A549 treated with Mapracorat at 1 μM for 4 hours (cell line): ENCODE measurements around the gene LIMS4. TPM values are rescaled to one million over a fixed set of nuclear protein-coding genes. Genes with fewer than 3 reads are reported as not detected.

Experiments used
- total RNA-seq: library from RNA; stranded (reverse); fragments of 200-300 nt; extraction: Qiagen RNA extraction; gene quantifications from 5 replicates; pipeline ENCODE4 v1.2.3, GENCODE V29; 2022

LIMS4 gene, protein sequence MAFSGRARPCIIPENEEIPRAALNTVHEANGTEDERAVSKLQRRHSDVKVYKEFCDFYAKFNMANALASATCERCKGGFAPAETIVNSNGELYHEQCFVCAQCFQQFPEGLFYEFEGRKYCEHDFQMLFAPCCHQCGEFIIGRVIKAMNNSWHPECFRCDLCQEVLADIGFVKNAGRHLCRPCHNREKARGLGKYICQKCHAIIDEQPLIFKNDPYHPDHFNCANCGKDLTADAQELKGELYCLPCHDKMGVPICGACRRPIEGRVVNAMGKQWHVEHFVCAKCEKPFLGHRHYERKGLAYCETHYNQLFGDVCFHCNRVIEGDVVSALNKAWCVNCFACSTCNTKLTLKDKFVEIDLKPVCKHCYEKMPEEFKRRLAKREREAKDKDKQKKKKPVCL
- total RNA-seq: 0.12 to 0.75 TPM (median 0.57 TPM) in 5 replicates

DNA sequence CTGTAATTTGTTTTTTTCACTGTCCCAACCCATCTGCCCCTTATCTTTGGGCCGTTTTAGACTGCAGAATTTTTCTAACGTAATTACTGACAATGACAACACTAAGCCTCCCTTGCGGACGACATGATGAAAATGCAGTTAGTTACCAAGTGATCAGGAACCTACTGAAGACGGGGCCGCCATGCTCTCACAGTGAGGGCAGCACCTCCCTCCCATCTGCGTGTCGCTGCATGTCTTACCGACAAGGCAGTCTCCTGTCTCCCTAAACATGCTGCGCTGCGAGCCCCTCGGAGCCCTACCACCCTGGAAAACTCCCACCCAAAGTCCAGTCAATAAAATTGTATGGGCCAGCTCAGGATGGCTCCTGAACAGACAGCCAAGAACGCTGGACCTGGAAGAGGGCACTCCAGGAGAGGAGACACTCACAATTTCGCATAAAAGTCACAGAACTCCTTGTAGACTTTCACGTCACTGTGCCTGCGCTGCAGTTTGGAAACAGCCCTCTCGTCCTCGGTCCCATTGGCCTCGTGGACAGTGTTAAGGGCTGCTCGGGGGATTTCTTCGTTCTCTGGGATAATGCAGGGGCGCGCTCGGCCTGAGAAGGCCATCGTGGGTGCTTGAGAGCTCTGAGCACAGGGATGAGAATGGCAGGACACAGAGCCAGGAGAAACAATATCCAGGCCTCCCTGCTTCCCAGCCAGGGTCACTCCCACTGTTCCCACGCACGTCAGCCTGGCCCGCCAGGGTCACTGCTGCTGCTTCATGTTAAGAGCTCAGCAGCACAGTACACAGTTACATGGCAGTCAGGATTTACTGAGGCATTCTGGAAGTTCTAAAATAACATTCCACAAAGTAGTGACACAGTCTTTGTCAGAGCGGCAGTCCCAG lies at the start of gene LIMS4:
LIMS4 (minus strand) TSS at position 646 of the 888 bp plus-strand sequence; CDS start at position 608, 38 bp downstream.

Other genes starting within 250 kb of the LIMS4 start
- 8.0 to 11.4 TPM (median 9.8 TPM) in 5 replicates for gene RGPD6, start 104.4 kb upstream of the LIMS4 start, total RNA-seq
- gene BUB1, start 205.2 kb upstream of the LIMS4 start, total RNA-seq: 33.9 to 44.2 TPM (median 40.4 TPM) in 5 replicates